CD4-positive, alpha-beta T cell treated with Interleukin-2 at 100 ng/mL for 4 hours (primary cell): ENCODE measurements around the gene TRIB2.

Experiments used
- DNase-seq: peaks from one replicate; pipeline ENCODE4 v3.0.0-alpha.2; 2020; ENCODE audit warnings: low spot score

The TRIB2 gene

GRCh38 chr2:12700989-12701388, 15.7 kb upstream of the TRIB2 start:
- DNase-seq: no peak

GRCh38 chr2:12701786-12702167, 15.0 kb upstream of the TRIB2 start:
- no peak for DNase-seq

DNA sequence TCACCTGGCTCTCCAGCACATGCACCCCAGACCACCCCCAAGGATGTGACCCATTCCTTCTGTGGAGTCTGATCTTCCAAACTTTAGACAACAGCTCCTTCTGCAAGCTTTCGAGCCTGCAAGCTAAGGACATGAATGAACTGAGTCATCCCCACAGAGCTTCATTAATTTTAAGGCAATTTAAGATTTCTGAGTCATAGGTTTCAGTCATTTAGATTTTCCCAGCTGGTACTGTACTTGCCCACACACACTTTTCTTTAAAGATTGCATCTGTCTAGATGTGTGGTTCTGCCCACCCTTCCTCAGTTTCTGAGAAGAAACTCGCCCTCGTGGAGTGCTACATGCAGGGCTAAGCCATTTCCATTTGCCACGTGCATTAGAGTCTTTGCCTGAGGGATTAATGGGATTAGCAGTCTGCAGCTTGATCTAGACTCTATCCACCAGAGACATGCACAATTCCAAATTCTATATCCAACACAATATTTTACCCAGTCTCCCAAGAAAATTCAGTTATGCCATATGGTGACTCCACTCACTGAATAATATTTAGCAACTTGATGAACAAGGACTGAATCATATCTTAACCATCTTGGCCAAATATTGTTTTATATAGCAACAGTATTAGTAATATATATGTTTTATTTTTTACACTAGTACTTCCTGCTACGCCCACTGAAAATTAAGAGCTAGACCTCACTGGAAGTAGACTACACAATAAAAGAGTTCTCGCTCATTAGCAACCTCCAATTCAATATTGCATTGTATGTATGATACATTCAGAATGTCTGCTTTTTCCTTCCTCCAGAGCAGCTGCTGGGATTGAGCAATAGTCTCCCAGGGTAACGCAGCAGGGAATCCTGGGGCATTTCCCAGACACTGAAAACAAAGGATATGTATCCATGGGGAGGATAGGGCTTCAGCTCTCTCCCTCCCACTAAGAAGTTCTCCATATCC, 14.3 kb upstream of the TRIB2 start:
- peak; percentile 46 for DNase-seq

DNA sequence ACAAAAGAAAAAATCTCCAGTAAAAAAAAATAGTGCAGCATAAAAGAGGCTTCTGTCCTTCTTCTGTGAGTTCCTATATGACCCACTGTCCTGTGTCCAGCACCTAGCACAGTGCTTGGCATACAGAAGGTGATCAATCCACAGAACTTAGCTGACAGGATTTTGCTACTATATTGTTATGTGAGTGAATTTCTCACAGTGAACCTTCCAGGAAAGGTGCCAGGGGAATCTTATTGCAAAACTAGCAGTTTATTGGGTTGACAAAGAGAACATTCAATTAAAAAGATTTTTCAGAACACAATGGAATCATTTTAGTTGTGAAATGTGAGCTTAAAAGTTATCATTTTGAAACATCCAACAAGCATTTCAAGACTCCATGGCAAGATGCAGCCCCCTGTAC, 12.4 kb upstream of the TRIB2 start:
- DNase-seq: no peak

GRCh38 chr2:12705230-12705629, 11.5 kb upstream of the TRIB2 start:
- DNase-seq: no peak

GRCh38 chr2:12705742-12706141, 11.0 kb upstream of the TRIB2 start:
- DNase-seq: no peak

- no peak for DNase-seq
These were observed 8.1 kb upstream of the TRIB2 start for GRCh38 chr2:12708508-12709206.

GRCh38 chr2:12709207-12709522, 7.6 kb upstream of the TRIB2 start:
- peak; percentile 77 for DNase-seq

GRCh38 chr2:12710301-12710700, 6.4 kb upstream of the TRIB2 start:
- no peak for DNase-seq

GRCh38 chr2:12711339-12711738, 5.4 kb upstream of the TRIB2 start:
- no peak for DNase-seq

DNA sequence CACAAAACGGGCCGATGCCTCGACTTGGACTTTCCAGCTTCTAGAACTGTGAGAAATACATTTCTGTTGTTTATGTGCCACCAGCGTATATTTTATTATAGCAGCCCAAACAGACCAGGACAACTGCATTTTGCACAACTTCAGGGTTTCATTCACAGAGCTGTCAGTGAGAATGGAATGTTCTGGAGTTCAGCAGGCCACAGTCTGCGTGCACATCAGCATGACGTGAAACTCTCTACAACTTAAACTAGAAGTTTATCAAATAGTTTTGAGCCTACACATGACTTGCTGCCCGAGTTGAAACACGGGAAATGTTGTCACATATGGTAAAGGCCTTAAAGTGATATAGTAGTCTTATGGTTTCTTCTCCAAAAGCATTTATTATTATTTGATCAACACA, 3.9 kb upstream of the TRIB2 start:
- no peak for DNase-seq

- DNase-seq: no peak
These were observed 2.1 kb upstream of the TRIB2 start for GRCh38 chr2:12714391-12715221.

GRCh38 chr2:12715258-12716031, 1.3 kb upstream of the TRIB2 start:
- no peak for DNase-seq

- DNase-seq: peak; percentile 87
These were observed 779 bp upstream of the TRIB2 start for GRCh38 chr2:12716032-12716281.

- peak; percentile 59 for DNase-seq
These were observed 667 bp downstream of the TRIB2 start for GRCh38 chr2:12717191-12718014.

- peak; percentile 32 for DNase-seq
These were observed 1.4 kb downstream of the TRIB2 start for GRCh38 chr2:12718015-12718671.

GRCh38 chr2:12718711-12719399, 2.1 kb downstream of the TRIB2 start:
- DNase-seq: no peak

DNA sequence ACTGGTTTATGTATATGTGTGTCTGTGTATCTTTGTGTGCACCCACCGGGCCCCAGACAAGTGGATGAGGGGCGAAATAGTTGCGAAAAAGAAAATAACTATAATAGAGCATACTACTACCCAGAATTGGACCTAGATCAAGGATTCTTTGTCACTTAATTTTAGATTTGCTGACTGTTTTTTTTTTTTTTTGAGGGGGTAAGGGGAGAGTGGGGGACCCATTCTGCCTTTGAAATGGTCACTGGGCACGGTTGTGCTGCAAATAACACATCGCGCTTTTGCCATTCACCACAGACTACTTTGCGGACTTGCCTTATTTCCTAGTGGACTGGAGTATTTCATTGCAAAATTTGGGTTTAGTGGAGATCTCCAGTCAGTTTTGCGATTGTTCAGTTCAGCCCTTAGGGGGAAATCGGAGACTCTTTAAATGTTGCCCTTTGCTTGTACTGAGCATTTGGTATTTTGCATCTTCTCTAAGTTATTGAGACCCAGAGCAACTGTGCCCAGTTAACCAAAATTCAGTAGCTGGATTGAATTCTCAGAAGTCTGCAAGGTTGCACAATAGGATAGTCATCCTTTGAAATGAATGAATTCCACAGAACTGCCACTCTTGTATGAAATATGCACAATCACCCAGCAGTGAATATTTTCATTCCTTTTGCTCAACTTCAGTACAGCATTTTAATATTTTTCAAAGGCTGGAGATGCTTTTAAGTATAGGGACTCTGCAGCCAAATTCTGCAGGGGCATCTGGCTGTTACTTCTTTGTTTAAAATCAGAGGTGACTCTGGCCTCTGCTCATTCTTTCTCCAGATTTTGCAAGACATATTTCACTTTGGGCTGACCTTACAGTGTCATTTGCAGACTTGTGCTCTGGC, 2.9 kb downstream of the TRIB2 start:
- no peak for DNase-seq

DNA sequence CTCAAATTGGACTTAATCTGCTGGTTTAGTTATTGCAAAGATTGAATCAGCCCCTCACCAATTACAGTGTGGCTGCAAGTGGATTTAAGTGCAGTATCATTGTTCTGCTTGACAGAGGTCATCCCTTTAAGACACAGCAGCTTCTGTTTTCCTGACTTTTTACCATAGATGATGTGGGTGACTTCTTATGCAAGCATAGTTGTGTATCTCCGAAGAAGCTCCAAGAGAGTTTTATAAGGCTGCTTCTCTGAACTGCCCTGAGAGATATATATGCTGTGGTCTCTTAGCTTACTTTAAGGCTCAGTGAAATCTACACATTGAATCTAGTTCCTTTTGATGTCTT, 3.5 kb downstream of the TRIB2 start:
- DNase-seq: no peak
